HG03095 (cell line): ENCODE data around the gene GPAM.
"Not testable (repeated sequence)": the region's sequence is repeated elsewhere in the genome, so short reads cannot be mapped to it uniquely, and the experiment has no call there.

ENCODE experiments used
- ATAC-seq: cut with Tn5 transposase; IDR thresholded peaks from one replicate; pipeline ENCODE4 v1.9.1; 2021; ENCODE audit warnings: moderate library complexity; ENCODE audit not compliant: unreplicated experiment

The GPAM gene

DNA sequence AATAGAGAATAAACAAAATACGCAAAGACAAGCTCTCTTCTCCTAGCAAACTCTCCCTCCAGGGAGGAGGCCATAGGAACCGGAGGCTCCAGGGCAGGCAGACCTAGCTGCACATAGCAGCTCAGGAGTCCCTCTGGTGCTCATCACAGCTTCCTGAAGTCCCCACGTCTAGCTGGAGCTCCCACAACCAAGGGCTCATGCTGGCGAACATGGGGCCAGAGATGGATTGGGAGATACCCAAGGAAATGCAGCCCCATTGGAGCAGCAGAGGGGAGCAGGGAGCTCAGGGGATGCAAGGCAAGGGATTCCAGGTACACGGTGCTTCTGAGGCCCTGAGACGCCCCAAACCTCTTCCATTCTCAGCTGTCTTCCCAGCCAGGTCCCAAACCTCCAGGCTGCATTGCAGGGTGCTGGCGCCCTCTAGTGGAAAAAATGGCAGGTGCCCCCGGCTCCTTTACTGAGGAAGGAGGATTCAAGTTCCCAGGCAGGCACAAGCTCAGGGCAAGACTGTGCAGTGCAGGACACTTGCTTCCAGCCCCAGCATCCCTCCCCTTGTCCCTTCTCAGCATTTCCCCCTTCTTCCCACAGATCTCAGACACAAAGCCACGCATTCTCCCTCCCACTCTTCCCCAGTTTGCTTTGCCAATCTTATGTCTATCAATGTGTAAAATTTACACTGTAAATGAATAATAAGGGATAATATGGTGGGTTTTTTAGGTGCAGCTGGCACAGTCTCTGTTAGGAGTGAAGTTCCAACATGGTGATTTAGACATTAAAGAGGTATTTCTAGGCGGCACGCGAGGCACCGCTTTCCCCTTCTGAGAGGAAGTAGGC is 46.2 kb downstream of the GPAM start:
- ATAC-seq: no peak

GRCh38 chr10:112136486-112137153 is 46.9 kb downstream of the GPAM start:
- no peak for ATAC-seq

DNA sequence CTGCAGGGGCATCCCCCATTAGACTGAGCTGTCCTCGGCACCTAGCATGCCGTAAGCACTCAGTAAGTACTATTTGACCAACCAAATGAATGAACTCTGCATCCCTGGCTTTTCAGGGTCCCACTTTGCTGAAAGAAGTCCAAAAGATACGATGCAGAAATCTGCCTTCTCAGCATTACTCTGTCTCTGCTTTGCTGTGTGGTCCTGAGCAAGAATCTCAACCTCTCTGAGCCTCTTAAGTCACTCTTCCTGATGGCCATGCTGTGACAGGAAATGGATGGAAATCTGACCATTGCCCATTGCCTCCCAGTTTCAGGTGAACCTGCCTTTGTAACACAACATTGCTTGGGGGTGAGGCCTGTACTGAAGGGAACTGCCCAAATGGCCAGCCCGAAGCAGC is 48.0 kb downstream of the GPAM start:
- no peak for ATAC-seq

DNA sequence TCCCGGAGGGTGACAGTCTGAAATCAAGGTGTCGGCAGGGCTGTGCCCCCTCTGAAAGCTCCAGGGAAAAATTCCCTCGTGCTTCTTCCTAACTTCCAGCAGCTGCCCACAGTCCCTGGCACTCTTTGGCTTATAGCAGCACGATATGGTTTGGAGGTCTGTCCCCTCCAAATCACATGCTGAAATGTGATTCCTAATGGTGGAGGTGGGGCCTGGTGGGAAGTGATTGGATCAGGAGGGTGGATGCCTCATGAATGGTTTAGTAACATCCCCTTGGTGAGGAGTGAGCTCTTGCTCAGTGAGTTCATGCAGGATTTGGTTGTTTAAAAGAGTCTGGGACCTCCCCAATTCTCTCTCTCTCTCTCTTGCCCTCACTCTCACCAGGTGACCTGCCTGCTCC is 51.1 kb downstream of the GPAM start:
- ATAC-seq: no peak

- ATAC-seq: no peak
Observed at GRCh38 chr10:112131996-112132395, 51.6 kb downstream of the GPAM start.

GRCh38 chr10:112131346-112131745 is 52.2 kb downstream of the GPAM start:
- no peak for ATAC-seq

- no peak for ATAC-seq
Observed at GRCh38 chr10:112126901-112127300, 56.7 kb downstream of the GPAM start.

- ATAC-seq: no peak
Observed at GRCh38 chr10:112126172-112126571, 57.4 kb downstream of the GPAM start.

DNA sequence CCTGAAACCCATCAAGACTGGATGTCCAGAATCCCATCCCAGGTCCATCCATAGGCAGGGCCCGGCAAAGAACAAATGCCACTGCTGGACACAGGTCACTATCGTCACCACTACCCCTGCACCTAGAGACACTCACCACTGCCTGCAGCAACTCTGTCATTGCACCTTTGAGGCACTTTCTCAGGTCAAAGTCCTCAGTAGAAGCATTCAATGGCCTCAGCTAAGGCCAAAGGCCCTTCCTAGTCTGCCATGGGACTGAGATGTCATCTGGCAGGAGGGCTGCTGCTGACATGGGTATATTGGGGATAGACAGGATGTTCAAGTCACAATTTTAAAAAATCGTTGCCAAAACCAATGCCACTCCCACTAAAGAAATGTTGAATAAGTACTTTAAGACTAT is 58.7 kb downstream of the GPAM start:
- ATAC-seq: no peak

DNA sequence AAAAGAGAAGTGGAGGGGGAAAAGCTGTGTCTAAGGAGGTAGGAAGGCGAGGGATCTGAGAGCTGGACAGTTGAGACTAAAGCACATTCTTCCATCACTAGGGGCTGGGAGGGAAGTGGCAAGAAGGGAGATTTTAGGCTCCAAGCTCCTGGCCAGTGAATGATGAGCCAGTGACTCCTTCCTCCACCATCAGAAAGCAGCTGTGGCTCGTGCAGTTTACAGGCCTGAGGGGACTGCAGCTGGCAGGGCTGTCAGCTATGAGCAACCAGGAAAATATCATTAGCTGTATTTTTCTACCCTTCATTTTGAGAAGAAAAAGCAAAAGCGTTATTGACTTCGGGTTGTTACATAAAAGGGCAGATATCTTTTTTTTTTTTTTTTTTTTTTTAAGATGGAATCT is 60.7 kb downstream of the GPAM start:
- no peak for ATAC-seq

GRCh38 chr10:112120491-112120890 is 63.1 kb downstream of the GPAM start:
- ATAC-seq: no peak

DNA sequence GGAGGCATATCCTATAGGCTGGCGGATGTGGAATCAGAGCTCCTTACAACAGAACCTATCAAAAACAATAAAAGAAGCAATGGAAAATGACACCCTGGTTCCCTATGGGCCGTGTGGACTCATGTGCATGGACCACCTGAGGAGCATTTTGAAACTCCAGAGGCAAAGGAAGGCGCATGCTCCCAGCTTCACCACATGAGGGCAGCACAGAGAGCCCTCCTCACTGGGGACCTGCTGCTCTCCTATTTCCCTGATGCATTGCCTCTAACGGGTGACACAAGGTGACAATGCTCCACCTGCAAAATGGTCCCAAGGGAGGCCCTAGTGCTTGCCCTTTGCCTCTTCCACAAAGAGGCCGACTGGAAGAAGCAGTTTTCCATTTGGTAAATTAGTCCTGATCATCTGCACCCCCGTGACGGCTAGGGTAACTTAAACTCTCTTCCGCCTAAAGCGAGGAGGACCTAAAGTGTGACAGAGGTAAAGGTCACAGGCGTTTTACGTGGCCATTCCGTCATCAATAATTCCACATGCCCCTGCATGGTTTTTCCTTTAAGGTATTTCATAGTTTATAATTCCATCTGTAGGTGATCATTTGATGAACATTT is 67.7 kb downstream of the GPAM start:
- no peak for ATAC-seq

DNA sequence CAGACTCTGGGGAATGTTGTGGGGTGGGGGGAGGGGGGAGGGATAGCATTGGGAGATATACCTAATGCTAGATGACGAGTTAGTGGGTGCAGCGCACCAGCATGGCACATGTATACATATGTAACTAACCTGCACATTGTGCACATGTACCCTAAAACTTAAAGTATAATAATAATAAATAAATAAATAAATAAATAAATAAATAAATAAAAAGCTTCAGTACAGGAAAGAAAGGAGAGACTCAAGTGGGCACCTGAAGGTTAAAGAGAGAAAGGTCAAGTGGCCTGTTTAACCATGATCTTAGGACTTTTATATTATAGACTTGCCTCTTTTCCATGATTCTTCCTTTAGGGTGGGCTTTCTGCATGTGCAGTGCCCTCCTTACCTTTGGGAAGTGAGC is 73.8 kb downstream of the GPAM start:
- not testable (repeated sequence) for ATAC-seq
